H1 (cell line): ENCODE measurements around the gene ZNF451. TPM values are rescaled to one million over a fixed set of nuclear protein-coding genes. Genes with fewer than 3 reads are reported as not detected.

Experiments
- CTCF ChIA-PET: fragments of 300-600 bp; sonication (Branson Sonifier 250); formaldehyde crosslinking; loops from one replicate; lab custom pipeline; 2021; ENCODE audit not compliant: partially characterized antibody; lab: Charles Lee
- POLR2A ChIA-PET: fragments of 300-600 bp; sonication (Branson Sonifier 250); formaldehyde crosslinking; loops from one replicate; lab custom pipeline; 2021; ENCODE audit warnings: inconsistent platforms; ENCODE audit not compliant: partially characterized antibody; lab: Charles Lee
- DNase-seq, 2 experiments: peaks; one replicate each; pipeline versions ENCODE4 v3.0.0 to v3.0.0-alpha.2; 2010 to 2022; ENCODE audit warnings: low spot score in 2 of 2, low read depth in 1 of 2, mixed read lengths in 1 of 2
- FAIRE-seq: peaks from 2 replicates; lab custom pipeline; 2011; peaks lifted over from hg19 to GRCh38; lab: Jason Lieb, UNC
- H2AFZ ChIP-seq: 2 replicates; pipeline ENCODE4 v1.8.1; 2012; ENCODE audit warnings: low read length, inconsistent platforms
- H2AK5ac ChIP-seq: 2 replicates; pipeline ENCODE4 v1.6.1; 2013; ENCODE audit warnings: low read depth, low read length
- H2BK120ac ChIP-seq: replicated peaks from 2 replicates; pipeline ENCODE3; 2013; ENCODE audit warnings: low read depth, low read length, inconsistent platforms
- H2BK12ac ChIP-seq: 2 replicates; pipeline ENCODE4 v1.6.1; 2013; ENCODE audit warnings: low read depth, low read length
- H2BK15ac ChIP-seq: 2 replicates; pipeline ENCODE4 v1.6.1; 2013; ENCODE audit warnings: low read length
- H2BK20ac ChIP-seq: 2 replicates; pipeline ENCODE4 v1.6.1; 2013; ENCODE audit warnings: low read length
- H2BK5ac ChIP-seq: 2 replicates; pipeline ENCODE4 v1.6.1; 2013; ENCODE audit warnings: low read depth, low read length
- H3K14ac ChIP-seq: 2 replicates; pipeline ENCODE4 v1.6.1; 2013; ENCODE audit warnings: inconsistent platforms; ENCODE audit not compliant: insufficient read length
- H3K18ac ChIP-seq: 2 replicates; pipeline ENCODE4 v1.6.1; 2013; ENCODE audit warnings: low read length; ENCODE audit errors: extremely low read depth
- H3K23ac ChIP-seq: 2 replicates; pipeline ENCODE4 v1.6.1; 2013; ENCODE audit warnings: inconsistent platforms; ENCODE audit not compliant: insufficient read length
- H3K23me2 ChIP-seq: 2 replicates; pipeline ENCODE4 v1.6.1; 2013; ENCODE audit warnings: low read depth, low read length
- H3K27ac ChIP-seq: 2 replicates; pipeline ENCODE4 v1.6.1; 2011; ENCODE audit warnings: low read depth, low read length, inconsistent platforms
- H3K27me3 ChIP-seq, 4 experiments: replicated peaks in 1 of 4; 1 replicate in 1 of 4; 2 replicates in 3 of 4; pipeline versions ENCODE4 v1.6.1 to v1.8.1; 2011 to 2013; ENCODE audit warnings: low read length in 3 of 4, mild to moderate bottlenecking in 3 of 4, inconsistent platforms in 2 of 4, mixed read lengths in 2 of 4, moderate library complexity in 1 of 4; ENCODE audit not compliant: control insufficient read depth in 3 of 4, insufficient read depth in 3 of 4; ENCODE audit errors: extremely low read depth in 1 of 4
- H3K36me3 ChIP-seq, 4 experiments: 2 replicates each; pipeline versions ENCODE4 v1.6.1 to v1.8.1; 2011 to 2013; ENCODE audit warnings: mild to moderate bottlenecking in 4 of 4, low read length in 3 of 4, moderate library complexity in 2 of 4, control low read depth in 1 of 4, inconsistent platforms in 1 of 4; ENCODE audit not compliant: insufficient read depth in 4 of 4, control insufficient read depth in 2 of 4
- H3K4ac ChIP-seq: replicated peaks from 2 replicates; pipeline ENCODE3; 2013; ENCODE audit warnings: low read length, low read depth, mixed read lengths, inconsistent platforms; ENCODE audit not compliant: insufficient read length
- H3K4me1 ChIP-seq, 4 experiments: replicated peaks in 1 of 4; 1 replicate in 1 of 4; 2 replicates in 3 of 4; pipeline versions ENCODE4 v1.6.1 to v1.8.1; 2011 to 2013; ENCODE audit warnings: low read length in 3 of 4, inconsistent platforms in 2 of 4, mixed read lengths in 1 of 4; ENCODE audit not compliant: insufficient read depth in 4 of 4, control insufficient read depth in 3 of 4
- H3K4me2 ChIP-seq, 2 experiments: 2 replicates each; pipeline versions ENCODE4 v1.6.1 to v1.8.1; 2011 to 2013; ENCODE audit warnings: low read depth in 2 of 2, low read length in 2 of 2, control low read depth in 1 of 2, inconsistent platforms in 1 of 2, mild to moderate bottlenecking in 1 of 2; ENCODE audit not compliant: insufficient read depth in 1 of 2
- H3K4me3 ChIP-seq, 4 experiments: fragments of 200-600, 300-600 bp in 1 of 4; sonication (generic), shearing (Covaris generic), sonication (Bioruptor Twin) in 1 of 4; 2 replicates each; pipeline versions ENCODE4 v1.5.1 to v1.8.1; 2011 to 2016; ENCODE audit warnings: low read length in 4 of 4, low read depth in 3 of 4, control low read depth in 2 of 4, inconsistent platforms in 2 of 4, mild to moderate bottlenecking in 2 of 4, mixed read lengths in 1 of 4, moderate library complexity in 1 of 4; ENCODE audit not compliant: insufficient read depth in 2 of 4; ENCODE audit errors: extremely low read depth in 1 of 4
- H3K56ac ChIP-seq: replicated peaks from 2 replicates; pipeline ENCODE3; 2013; ENCODE audit warnings: low read depth, mild to moderate bottlenecking, mixed read lengths, low read length, inconsistent platforms; ENCODE audit not compliant: insufficient read length
- H3K79me1 ChIP-seq: 2 replicates; pipeline ENCODE4 v1.6.1; 2013; ENCODE audit warnings: low read depth, low read length, control low read depth
- H3K79me2 ChIP-seq, 2 experiments: 2 replicates each; pipeline versions ENCODE4 v1.6.1 to v1.8.1; 2012 to 2013; ENCODE audit warnings: low read length in 2 of 2, mild to moderate bottlenecking in 2 of 2, inconsistent platforms in 1 of 2; ENCODE audit not compliant: insufficient read depth in 2 of 2, control insufficient read depth in 1 of 2
- H3K9ac ChIP-seq, 4 experiments: replicated peaks in 1 of 4; 1 replicate in 1 of 4; 2 replicates in 3 of 4; pipeline versions ENCODE4 v1.6.1 to v1.8.1; 2011 to 2013; ENCODE audit warnings: low read depth in 3 of 4, low read length in 3 of 4, control low read depth in 2 of 4, mild to moderate bottlenecking in 2 of 4, moderate library complexity in 2 of 4, inconsistent platforms in 1 of 4; ENCODE audit errors: extremely low read depth in 1 of 4
- H3K9me3 ChIP-seq, 2 experiments: 2 replicates each; pipeline versions ENCODE4 v1.6.1 to v1.8.1; 2012 to 2013; ENCODE audit warnings: mild to moderate bottlenecking in 2 of 2, moderate library complexity in 2 of 2, control low read depth in 1 of 2, inconsistent platforms in 1 of 2, low read depth in 1 of 2, low read length in 1 of 2, mixed read lengths in 1 of 2; ENCODE audit not compliant: insufficient read depth in 2 of 2
- H4K20me1 ChIP-seq, 2 experiments: replicated peaks in 1 of 2; 2 replicates each; pipeline versions ENCODE3 to v1.8.1; 2011 to 2013; ENCODE audit warnings: inconsistent platforms in 2 of 2, low read length in 2 of 2, mild to moderate bottlenecking in 1 of 2; ENCODE audit not compliant: insufficient read depth in 2 of 2, control insufficient read depth in 1 of 2
- H4K5ac ChIP-seq: 2 replicates; pipeline ENCODE4 v1.6.1; 2013; ENCODE audit warnings: low read length, low read depth, mixed read lengths, inconsistent platforms; ENCODE audit not compliant: insufficient read length
- H4K8ac ChIP-seq: 2 replicates; pipeline ENCODE4 v1.8.0; 2013; ENCODE audit warnings: mild to moderate bottlenecking, moderate library complexity, low read length, inconsistent platforms; ENCODE audit not compliant: insufficient read depth; ENCODE audit errors: extremely low read depth
- H4K91ac ChIP-seq: replicated peaks from 2 replicates; pipeline ENCODE3; 2013; ENCODE audit warnings: low read length, mixed read lengths, inconsistent platforms; ENCODE audit not compliant: insufficient read length
- ATF2 ChIP-seq: IDR thresholded peaks from 2 replicates; pipeline ENCODE4 v1.6.1; 2012; ENCODE audit warnings: low read length, inconsistent platforms
- BACH1 ChIP-seq: IDR thresholded peaks from 2 replicates; pipeline ENCODE4 v1.6.1; 2012; ENCODE audit warnings: low read length, improper control_type of control experiment
- CHD1 ChIP-seq: IDR thresholded peaks from 2 replicates; pipeline ENCODE4 v1.6.1; 2012; ENCODE audit warnings: low read depth, low read length, improper control_type of control experiment
- CHD2 ChIP-seq: IDR thresholded peaks from 2 replicates; pipeline ENCODE4 v1.6.1; 2012; ENCODE audit warnings: low read length, improper control_type of control experiment
- E2F6 ChIP-seq: IDR thresholded peaks from 2 replicates; pipeline ENCODE4 v1.6.1; 2012; ENCODE audit warnings: inconsistent platforms
- FOSL1 ChIP-seq: IDR thresholded peaks from 2 replicates; pipeline ENCODE4 v1.6.1; 2011; ENCODE audit warnings: mild to moderate bottlenecking, low read depth, low read length, moderate library complexity; ENCODE audit not compliant: insufficient read depth
- GTF2F1 ChIP-seq: IDR thresholded peaks from 2 replicates; pipeline ENCODE4 v1.6.1; 2012; ENCODE audit warnings: low read depth, low read length, improper control_type of control experiment, borderline replicate concordance
- JUN ChIP-seq: IDR thresholded peaks from 2 replicates; pipeline ENCODE4 v1.6.1; 2011; ENCODE audit warnings: low read depth, mild to moderate bottlenecking, improper control_type of control experiment, low read length
- RXRA ChIP-seq: IDR thresholded peaks from 2 replicates; pipeline ENCODE4 v1.6.1; 2011; ENCODE audit warnings: low read depth, mild to moderate bottlenecking, low read length, moderate library complexity; ENCODE audit not compliant: insufficient read depth
- SUZ12 ChIP-seq: fragments of 200-600 bp; sonication (generic); IDR thresholded peaks from 2 replicates; pipeline ENCODE4 v1.6.1; 2012; ENCODE audit warnings: mild to moderate bottlenecking, inconsistent platforms, low read length, moderate library complexity, mixed read lengths
- TAF7 ChIP-seq: optimal IDR thresholded peaks from 2 replicates; pipeline ENCODE3; 2011; ENCODE audit warnings: low read depth, mild to moderate bottlenecking, inconsistent platforms, low read length, moderate library complexity, borderline replicate concordance
- TBP ChIP-seq: IDR thresholded peaks from 2 replicates; pipeline ENCODE4 v1.6.1; 2011; ENCODE audit warnings: low read depth, low read length, improper control_type of control experiment
- WGBS, 2 experiments: shearing (Covaris generic) in 1 of 2; methylation state at CpG; one replicate each; pipeline versions ENCODE4 v1.1.6 to v1.1.7; 2013 to 2015; ENCODE audit warnings: low lambda C conversion rate in 2 of 2, mixed read lengths in 2 of 2, inconsistent platforms in 1 of 2, low coverage in 1 of 2, missing lambda C conversion rate in 1 of 2; ENCODE audit not compliant: insufficient replicate concordance in 2 of 2, insufficient coverage in 1 of 2, insufficient read length in 1 of 2; ENCODE audit errors: extremely low coverage in 1 of 2, missing lambda C conversion rate in 1 of 2; 5-methylcytosine and 5-hydroxymethylcytosine counted together
- polyA plus RNA-seq, 7 experiments: library from polyadenylated mRNA; depleted of rRNA in 3 of 7; stranded (reverse) in 5 of 7; unstranded in 2 of 7; fragments of >200 nt in 5 of 7; fragments of 200-250 nt in 2 of 7; gene quantifications; 1 replicate in 5 of 7; 2 replicates in 1 of 7; 4 replicates in 1 of 7; pipeline versions ENCODE4 v1.2.1 to v1.2.3, GENCODE V29; 2011 to 2013; ENCODE audit warnings: missing spikeins in 2 of 7, mixed read lengths in 2 of 7
- total RNA-seq: library from RNA; stranded (reverse); fragmentation: NEBNext Ultra II Directional; extraction: Animal tissue kit (Norgen Biotek cat#: 25700); gene quantifications from 2 replicates; pipeline ENCODE4 v1.2.1, GENCODE V29; 2021

ZNF451 gene
- total and polyA plus RNA-seq, 2 of the 8 experiments (the other 6 are each of a cell fraction or from before 2014, with no cell fraction given): 10.7 to 56.8 TPM

- WGBS, 2 experiments: 89% methylated on average over 2 of the region's 2 CpGs; no CpG with 5 or more reads in 1 of the 2 experiments
- TF ChIP-seq TBP (no peak), FOSL1 (no peak), RXRA (no peak), GTF2F1 (no peak), BACH1 (no peak), CHD1 (no peak), E2F6 (no peak), JUN (no peak), ATF2 (no peak), CHD2 (no peak), SUZ12 (no peak), TAF7 (no peak)
These were observed 45.4 kb upstream of the ZNF451 start for GRCh38 chr6:57044568-57044967.

More at GRCh38 chr6:57044568-57044967, 45.4 kb upstream of the ZNF451 start:
- ChIA-PET CTCF (no interaction called here), POLR2A (interaction anchor here (1.9 kb wide), 1 partner anchor 89 kb away, joined by 5 read pairs; the partner anchor contains the start of gene BEND6)
- no peak for DNase-seq
- Histone ChIP-seq H3K27me3 (no peaks in the 10 kb centered on the region; a peak in 1 of 7 replicates), H2AK5ac (no peak overlapping the region), H3K18ac (no peak overlapping the region), H3K4me3 (no peak overlapping the region), H3K9me3 (no peaks in the 10 kb centered on the region), H3K4ac (no peak overlapping the region), H2BK5ac (no peak overlapping the region), H3K14ac (no peak overlapping the region), H2BK12ac (no peak overlapping the region), H3K79me1 (no peaks in the 10 kb centered on the region), H3K79me2 (peaks cover 0 to 18% of the 10 kb centered on the region in 2 experiments; a peak in 3 of 4 replicates), H3K23me2 (no peaks in the 10 kb centered on the region), H2BK15ac (no peak overlapping the region), H4K91ac (no peak overlapping the region), H4K5ac (no peak overlapping the region), H3K23ac (no peak overlapping the region), H4K8ac (no peak overlapping the region), H3K56ac (no peak overlapping the region), H3K4me2 (no peak overlapping the region), H4K20me1 (no peaks in the 10 kb centered on the region), H2AFZ (no peak overlapping the region), H2BK20ac (no peak overlapping the region), H2BK120ac (no peak overlapping the region), H3K9ac (no peak overlapping the region), H3K27ac (no peak overlapping the region), H3K4me1 (no peaks in the 10 kb centered on the region), H3K36me3 (peaks cover 0 to 10% (median 1%) of the 10 kb centered on the region in 4 experiments; a peak in 3 of 8 replicates)
- FAIRE-seq: no peak
